Esophagus muscularis mucosa (tissue), 3 donors: ENCODE data around the gene ZFPM1.

ENCODE experiments used
- POLR2AphosphoS5 ChIP-seq, 2 donors: sonication (generic); formaldehyde crosslinking; IDR thresholded peaks; one replicate each; pipeline ENCODE4 v1.6.1; 2017; ENCODE audit warnings: antibody characterized with exemption in 2 of 2
- TF ChIP-seq, protein P1 (sequence below), 3 experiments: fragments of 200-600 bp in 2 of 3; fragments of 450-650 bp in 1 of 3; sonication (generic) in 2 of 3; IDR thresholded peaks; one replicate each; pipeline ENCODE4 v1.5.1; 2017 to 2019; ENCODE audit warnings: antibody characterized with exemption in 3 of 3, mild to moderate bottlenecking in 2 of 3, moderate library complexity in 1 of 3

DNA sequence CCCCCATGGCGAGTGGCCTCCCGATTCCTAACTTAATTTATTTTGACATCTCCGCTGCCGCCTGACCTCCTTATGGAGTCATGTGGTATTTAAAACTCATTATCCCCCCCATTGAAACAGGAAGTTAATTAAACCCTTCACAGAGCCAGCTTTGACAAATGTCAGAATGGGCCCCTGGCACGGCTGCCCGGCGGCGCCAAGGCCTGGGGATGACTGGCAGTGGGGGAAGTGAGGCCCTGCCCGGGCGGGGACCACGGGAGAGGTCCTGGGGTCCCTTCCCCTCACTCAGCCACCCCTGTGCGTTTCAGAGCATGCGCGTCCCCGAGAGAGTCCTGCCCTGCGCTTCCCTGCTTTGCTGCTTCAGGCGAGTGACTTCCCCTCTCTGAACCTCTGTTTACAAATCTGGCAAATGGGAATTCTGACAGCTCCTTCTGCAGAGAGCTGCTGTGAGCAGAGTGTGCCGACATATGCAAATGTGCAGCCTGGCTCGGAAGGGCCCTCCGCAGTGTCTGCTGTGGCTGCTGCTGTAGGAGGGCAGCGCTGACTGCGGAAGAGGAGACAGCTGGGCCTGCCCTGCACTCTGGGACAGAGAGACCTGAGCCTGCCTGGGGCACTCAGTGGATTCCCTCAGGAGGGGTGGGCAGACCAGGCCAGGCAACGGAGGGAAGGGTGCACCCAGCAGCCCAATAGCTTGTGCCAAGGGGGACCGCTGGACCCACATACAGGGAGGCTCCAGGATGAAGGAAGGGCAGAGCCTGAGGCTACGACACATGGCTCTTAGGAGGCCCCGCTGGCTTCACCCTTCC is 4.4 kb upstream of the ZFPM1 start:
- TF ChIP-seq, protein P1, sequence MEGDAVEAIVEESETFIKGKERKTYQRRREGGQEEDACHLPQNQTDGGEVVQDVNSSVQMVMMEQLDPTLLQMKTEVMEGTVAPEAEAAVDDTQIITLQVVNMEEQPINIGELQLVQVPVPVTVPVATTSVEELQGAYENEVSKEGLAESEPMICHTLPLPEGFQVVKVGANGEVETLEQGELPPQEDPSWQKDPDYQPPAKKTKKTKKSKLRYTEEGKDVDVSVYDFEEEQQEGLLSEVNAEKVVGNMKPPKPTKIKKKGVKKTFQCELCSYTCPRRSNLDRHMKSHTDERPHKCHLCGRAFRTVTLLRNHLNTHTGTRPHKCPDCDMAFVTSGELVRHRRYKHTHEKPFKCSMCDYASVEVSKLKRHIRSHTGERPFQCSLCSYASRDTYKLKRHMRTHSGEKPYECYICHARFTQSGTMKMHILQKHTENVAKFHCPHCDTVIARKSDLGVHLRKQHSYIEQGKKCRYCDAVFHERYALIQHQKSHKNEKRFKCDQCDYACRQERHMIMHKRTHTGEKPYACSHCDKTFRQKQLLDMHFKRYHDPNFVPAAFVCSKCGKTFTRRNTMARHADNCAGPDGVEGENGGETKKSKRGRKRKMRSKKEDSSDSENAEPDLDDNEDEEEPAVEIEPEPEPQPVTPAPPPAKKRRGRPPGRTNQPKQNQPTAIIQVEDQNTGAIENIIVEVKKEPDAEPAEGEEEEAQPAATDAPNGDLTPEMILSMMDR (IDR thresholded peaks at IDR 0.05) = no peak
- no peak for TF ChIP-seq POLR2AphosphoS5 (IDR thresholded peaks at IDR 0.05)
